Thoracic aorta (tissue), 2 donors: ENCODE data around the gene EHMT2. TPM values are rescaled to one million over a fixed set of nuclear protein-coding genes. Genes with fewer than 3 reads are reported as not detected.

ENCODE experiments used
- ATAC-seq: fragments of 150-250 bp; one replicate; pipeline ENCODE4 v1.8.0; 2017; ENCODE audit warnings: low read depth; ENCODE audit not compliant: insufficient number of reproducible peaks, low FRiP score
- DNase-seq: peaks from one replicate; pipeline ENCODE4 v3.0.0-alpha.2; 2020; ENCODE audit warnings: low spot score
- H3K27ac ChIP-seq, 2 donors: fragments of 200-600 bp; sonication (generic); 1 replicate in 1 of 2; 2 replicates in 1 of 2; pipeline ENCODE4 v1.5.1; 2016; ENCODE audit warnings: mild to moderate bottlenecking in 2 of 2, moderate library complexity in 2 of 2
- H3K27me3 ChIP-seq: fragments of 200-600 bp; sonication (generic); replicated peaks from 2 replicates; pipeline ENCODE4 v1.6.0; 2016; ENCODE audit warnings: mild to moderate bottlenecking; ENCODE audit not compliant: insufficient read depth
- H3K36me3 ChIP-seq: fragments of 200-600 bp; sonication (generic); one replicate; pipeline ENCODE4 v1.5.1; 2016
- H3K4me1 ChIP-seq, 2 donors: fragments of 200-600 bp; sonication (generic); 1 replicate in 1 of 2; 2 replicates in 1 of 2; pipeline versions ENCODE4 v1.5.1 to v1.6.0; 2016; ENCODE audit warnings: low read depth in 2 of 2, mild to moderate bottlenecking in 1 of 2; ENCODE audit not compliant: control insufficient read depth in 1 of 2
- H3K4me3 ChIP-seq: fragments of 200-600 bp; sonication (generic); 2 replicates; pipeline ENCODE4 v1.5.1; 2016; ENCODE audit warnings: mild to moderate bottlenecking
- H3K9me3 ChIP-seq: fragments of 200-600 bp; sonication (generic); 2 replicates; pipeline ENCODE4 v1.5.1; 2016
- total RNA-seq, 2 donors: library from RNA; depleted of rRNA; stranded (reverse); fragments of >200 nt; gene quantifications; one replicate each; pipeline versions ENCODE4 v1.1.0 to v1.2.3, GENCODE V29; 2016
- TF ChIP-seq, protein P1 (sequence below): fragments of 200-600 bp; sonication (generic); IDR thresholded peaks from one replicate; pipeline ENCODE4 v1.5.1; 2019; ENCODE audit warnings: antibody characterized with exemption

Gene EHMT2
- total RNA-seq, 2 donors from 2014 or later, result 19.5 to 33.2 TPM

DNA sequence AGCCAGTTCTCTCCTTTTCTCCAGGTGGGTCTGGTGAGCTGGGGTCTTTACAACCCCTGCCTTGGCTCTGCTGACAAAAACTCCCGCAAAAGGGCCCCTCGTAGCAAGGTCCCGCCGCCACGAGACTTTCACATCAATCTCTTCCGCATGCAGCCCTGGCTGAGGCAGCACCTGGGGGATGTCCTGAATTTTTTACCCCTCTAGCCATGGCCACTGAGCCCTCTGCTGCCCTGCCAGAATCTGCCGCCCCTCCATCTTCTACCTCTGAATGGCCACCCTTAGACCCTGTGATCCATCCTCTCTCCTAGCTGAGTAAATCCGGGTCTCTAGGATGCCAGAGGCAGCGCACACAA, 47.6 kb upstream of the EHMT2 start:
- Histone ChIP-seq H3K4me3 (peak overlapping the region; percentile 59), H3K27ac (peak overlapping the region; percentile 94 to 95), H3K27me3 (no peaks in the 10 kb centered on the region), H3K36me3 (no peaks in the 10 kb centered on the region), H3K9me3 (no peaks in the 10 kb centered on the region), H3K4me1 (peaks cover 12 to 29% of the 10 kb centered on the region in 2 donors)
- TF ChIP-seq, protein P1, sequence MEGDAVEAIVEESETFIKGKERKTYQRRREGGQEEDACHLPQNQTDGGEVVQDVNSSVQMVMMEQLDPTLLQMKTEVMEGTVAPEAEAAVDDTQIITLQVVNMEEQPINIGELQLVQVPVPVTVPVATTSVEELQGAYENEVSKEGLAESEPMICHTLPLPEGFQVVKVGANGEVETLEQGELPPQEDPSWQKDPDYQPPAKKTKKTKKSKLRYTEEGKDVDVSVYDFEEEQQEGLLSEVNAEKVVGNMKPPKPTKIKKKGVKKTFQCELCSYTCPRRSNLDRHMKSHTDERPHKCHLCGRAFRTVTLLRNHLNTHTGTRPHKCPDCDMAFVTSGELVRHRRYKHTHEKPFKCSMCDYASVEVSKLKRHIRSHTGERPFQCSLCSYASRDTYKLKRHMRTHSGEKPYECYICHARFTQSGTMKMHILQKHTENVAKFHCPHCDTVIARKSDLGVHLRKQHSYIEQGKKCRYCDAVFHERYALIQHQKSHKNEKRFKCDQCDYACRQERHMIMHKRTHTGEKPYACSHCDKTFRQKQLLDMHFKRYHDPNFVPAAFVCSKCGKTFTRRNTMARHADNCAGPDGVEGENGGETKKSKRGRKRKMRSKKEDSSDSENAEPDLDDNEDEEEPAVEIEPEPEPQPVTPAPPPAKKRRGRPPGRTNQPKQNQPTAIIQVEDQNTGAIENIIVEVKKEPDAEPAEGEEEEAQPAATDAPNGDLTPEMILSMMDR, result no peak
- ATAC-seq, result no peak
- no peak for DNase-seq

DNA sequence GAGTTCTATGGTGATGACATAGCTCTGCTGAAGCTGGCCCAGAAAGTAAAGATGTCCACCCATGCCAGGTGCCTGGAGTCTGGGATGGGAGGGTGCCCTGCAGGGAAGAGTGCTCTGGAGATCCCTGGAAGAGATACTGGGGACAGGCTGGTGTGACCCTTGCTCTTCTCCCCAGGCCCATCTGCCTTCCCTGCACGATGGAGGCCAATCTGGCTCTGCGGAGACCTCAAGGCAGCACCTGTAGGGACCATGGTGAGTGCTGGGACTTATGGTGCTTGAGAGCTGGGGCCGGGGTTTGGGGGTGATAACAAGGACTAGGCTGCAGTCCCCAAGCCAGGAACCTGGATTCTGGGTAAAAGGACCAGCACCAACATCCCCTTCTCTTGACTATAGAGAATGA, 46.2 kb upstream of the EHMT2 start:
- Histone ChIP-seq H3K4me1 (peaks cover 12 to 29% of the 10 kb centered on the region in 2 donors), H3K27ac (no peak overlapping the region), H3K9me3 (no peaks in the 10 kb centered on the region), H3K4me3 (no peak overlapping the region), H3K27me3 (no peaks in the 10 kb centered on the region), H3K36me3 (no peaks in the 10 kb centered on the region)
- DNase-seq (no peak), ATAC-seq (no peak)
- TF ChIP-seq, protein P1, result no peak

- no peak for DNase-seq
- Histone ChIP-seq H3K4me3 (no peak overlapping the region), H3K9me3 (no peaks in the 10 kb centered on the region), H3K27me3 (no peaks in the 10 kb centered on the region), H3K4me1 (peaks cover 5 to 10% of the 10 kb centered on the region in 2 donors), H3K27ac (no peak overlapping the region), H3K36me3 (no peaks in the 10 kb centered on the region)
- ATAC-seq, result no peak
- TF ChIP-seq, protein P1, result no peak
Observed at GRCh38 chr6:31940256-31940664, 42.8 kb upstream of the EHMT2 start.

DNA sequence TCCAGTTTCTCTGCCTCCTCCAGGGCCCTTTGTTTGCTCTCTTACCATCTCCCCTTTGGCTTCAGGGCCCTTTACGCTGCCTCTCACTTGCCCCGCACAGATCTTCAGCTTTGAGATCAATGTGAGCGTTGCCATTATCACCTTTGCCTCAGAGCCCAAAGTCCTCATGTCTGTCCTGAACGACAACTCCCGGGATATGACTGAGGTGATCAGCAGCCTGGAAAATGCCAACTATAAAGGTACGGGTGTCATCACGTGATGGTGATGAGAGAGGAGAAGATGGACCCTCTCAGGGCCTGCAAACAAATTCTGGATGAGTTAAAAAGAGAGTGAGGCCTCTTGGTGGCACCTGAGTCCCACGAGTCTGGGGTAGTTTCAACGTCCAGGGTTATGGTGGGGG, 38.3 kb upstream of the EHMT2 start:
- TF ChIP-seq, protein P1, result no peak
- Histone ChIP-seq H3K27me3 (no peaks in the 10 kb centered on the region), H3K4me3 (no peak overlapping the region), H3K36me3 (no peaks in the 10 kb centered on the region), H3K27ac (no peak overlapping the region), H3K4me1 (no peaks in the 10 kb centered on the region), H3K9me3 (no peaks in the 10 kb centered on the region)
- ATAC-seq, result no peak
- DNase-seq, result no peak

DNA sequence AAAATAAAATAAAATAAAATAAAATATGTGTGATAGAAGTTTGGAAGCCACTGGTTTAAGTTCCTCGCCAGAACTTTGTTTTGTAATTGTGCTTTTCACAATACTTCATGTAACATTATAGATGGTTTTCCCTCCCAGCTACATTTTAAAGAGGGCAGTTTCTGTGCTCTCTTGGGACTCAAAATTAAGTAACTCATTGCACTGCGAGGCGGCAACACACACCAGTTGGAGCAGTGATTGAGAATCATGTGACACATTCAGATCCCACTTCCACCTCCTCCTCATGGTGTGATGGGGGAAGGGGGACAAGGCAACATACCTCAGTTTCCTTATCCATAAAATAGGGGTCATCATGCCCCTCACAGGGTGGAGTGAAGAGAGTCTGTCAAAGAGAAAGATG, 37.5 kb upstream of the EHMT2 start:
- Histone ChIP-seq H3K4me3 (no peak overlapping the region), H3K27ac (no peak overlapping the region), H3K9me3 (no peaks in the 10 kb centered on the region), H3K36me3 (no peaks in the 10 kb centered on the region), H3K4me1 (no peaks in the 10 kb centered on the region), H3K27me3 (no peaks in the 10 kb centered on the region)
- TF ChIP-seq, protein P1, result no peak
- DNase-seq (no peak), ATAC-seq (no peak)
